Sigmoid colon (tissue), 4 donors: ENCODE measurements around the gene SCN4A.

Source experiments
- CTCF ChIP-seq, 4 experiments: fragments of 450-650 bp in 3 of 4; fragments of 200-600 bp in 1 of 4; IDR thresholded peaks; one replicate each; pipeline ENCODE4 v1.5.1; 2016 to 2019; ENCODE audit warnings: antibody characterized with exemption in 4 of 4, mild to moderate bottlenecking in 3 of 4, moderate library complexity in 2 of 4
- POLR2A ChIP-seq, 2 donors: fragments of 450-650 bp; IDR thresholded peaks; one replicate each; pipeline ENCODE4 v1.6.1; 2016; ENCODE audit warnings: antibody characterized with exemption in 2 of 2, mild to moderate bottlenecking in 2 of 2, moderate library complexity in 2 of 2
- POLR2AphosphoS5 ChIP-seq, 4 donors: sonication (generic); formaldehyde crosslinking; IDR thresholded peaks; one replicate each; pipeline ENCODE4 v1.6.1; 2017; ENCODE audit warnings: antibody characterized with exemption in 4 of 4

- TF ChIP-seq CTCF (IDR thresholded peaks at IDR 0.05) (no peak), POLR2A (IDR thresholded peaks at IDR 0.05) (no peak), POLR2AphosphoS5 (IDR thresholded peaks at IDR 0.05) (no peak)
These were observed 28.4 kb upstream of the SCN4A start for GRCh38 chr17:64001091-64001579.
